Bladder microvascular endothelial cell (primary cell): ENCODE measurements around the gene ANKRD9. TPM values are rescaled to one million over a fixed set of nuclear protein-coding genes. Genes with fewer than 3 reads are reported as not detected.

ENCODE experiments used
- total RNA-seq: library from RNA; depleted of rRNA; stranded (reverse); fragments of >200 nt; gene quantifications from 2 replicates; pipeline ENCODE4 v1.2.3, GENCODE V29; 2014

The ANKRD9 gene
- total RNA-seq = 8.4 and 9.4 TPM in 2 replicates

GRCh38 chr14:102509746-102510615 is at the start of gene ANKRD9:
ANKRD9 (minus strand) TSS chr14:102509776; CDS start chr14:102507889, 1,887 bp downstream.

Other genes with a start within 250 kb of the ANKRD9 start
- 1.8 and 2.8 TPM in 2 replicates for gene MOK, start 204.6 kb downstream of the ANKRD9 start, total RNA-seq
- 7.3 and 7.5 TPM in 2 replicates for gene ZNF839, start 190.0 kb downstream of the ANKRD9 start, total RNA-seq
- gene CINP, start 146.9 kb downstream of the ANKRD9 start, total RNA-seq = 33.5 and 43.1 TPM in 2 replicates
- 6.0 and 18.8 TPM in 2 replicates for gene TECPR2, start 146.8 kb downstream of the ANKRD9 start, total RNA-seq
- gene RCOR1, start 82.9 kb upstream of the ANKRD9 start, total RNA-seq = 10.2 and 21.8 TPM in 2 replicates